Measurements from ENCODE around the gene GALNT18. TPM values are rescaled to one million over a fixed set of nuclear protein-coding genes. Genes with fewer than 3 reads are reported as not detected.

GALNT18 gene
- 0.27 and 5.5 TPM in 2 replicates for total RNA-seq

GRCh38 chr11:11621573-11622339, at the start of gene GALNT18:
Gene GALNT18 (minus strand): TSS chr11:11622005.

GRCh38 chr11:11352878-11353277, 268.9 kb downstream of the GALNT18 start, which contains the start of gene CSNK2A3:
Gene CSNK2A3 (minus strand): TSS chr11:11353250. CDS start chr11:11353119, 131 bp downstream.

Small RNA genes lying within 50 kb of the gene (small RNA-seq; reads per million reads assigned to genes)
- gene MIR4299: not detected

Other genes with a start within 250 kb of the GALNT18 start
- gene USP47, start 220.0 kb upstream of the GALNT18 start, total RNA-seq: 69.6 and 76.9 TPM in 2 replicates